Adipocyte (in vitro differentiated cells): ENCODE results near the gene RNFT1.
"Not testable (repeated sequence)": the region's sequence is repeated elsewhere in the genome, so short reads cannot be mapped to it uniquely, and the experiment has no call there.

Experiments
- DNase-seq: peaks from one replicate; pipeline ENCODE4 v3.0.0-alpha.2; 2015; ENCODE audit warnings: low read depth
- H3K27me3 ChIP-seq: replicated peaks from 2 replicates; pipeline ENCODE4 v1.7.0; 2013; ENCODE audit warnings: mild to moderate bottlenecking, low read length, moderate library complexity; ENCODE audit not compliant: control insufficient read depth, insufficient read depth
- H3K36me3 ChIP-seq: 2 replicates; pipeline ENCODE4 v1.7.0; 2013; ENCODE audit warnings: low read length, mild to moderate bottlenecking, moderate library complexity; ENCODE audit not compliant: control insufficient read depth, insufficient read depth, severe bottlenecking
- H3K4me1 ChIP-seq: 2 replicates; pipeline ENCODE4 v1.7.0; 2013; ENCODE audit warnings: mild to moderate bottlenecking, low read length, moderate library complexity; ENCODE audit not compliant: control insufficient read depth, insufficient read depth
- H3K4me3 ChIP-seq: 2 replicates; pipeline ENCODE4 v1.7.0; 2013; ENCODE audit warnings: mild to moderate bottlenecking, low read length, moderate library complexity
- H3K9ac ChIP-seq: 2 replicates; pipeline ENCODE4 v1.7.0; 2013; ENCODE audit warnings: mild to moderate bottlenecking, low read length, moderate library complexity
- H3K9me3 ChIP-seq: 2 replicates; pipeline ENCODE4 v1.7.0; 2013; ENCODE audit warnings: mild to moderate bottlenecking, low read length, moderate library complexity; ENCODE audit not compliant: control insufficient read depth

RNFT1 gene

GRCh38 chr17:59964482-59965328, at the start of gene RNFT1:
RNFT1 (minus strand) TSS chr17:59964740; CDS start chr17:59964663, 77 bp downstream.
- H3K4me1 ChIP-seq, result peaks cover 19% of the 10 kb centered on the region
- H3K9me3 ChIP-seq, result no peaks in the 10 kb centered on the region
- peak within 1 kb of the TSS; percentile 92 for H3K4me3 ChIP-seq
- H3K27me3 ChIP-seq, result no peaks in the 10 kb centered on the region
- H3K9ac ChIP-seq, result peak within 1 kb of the TSS; percentile 99
- H3K36me3 ChIP-seq, result peaks cover 6% of the 10 kb centered on the region
- peak; percentile 97 for DNase-seq

- H3K9me3 ChIP-seq, H3K4me3 ChIP-seq, H3K4me1 ChIP-seq, H3K9ac ChIP-seq, H3K36me3 ChIP-seq, DNase-seq, H3K27me3 ChIP-seq: not testable (repeated sequence)
Observed at GRCh38 chr17:60009326-60009725, 44.8 kb upstream of the RNFT1 start.

- not testable (repeated sequence) for H3K4me1 ChIP-seq, H3K9me3 ChIP-seq, H3K4me3 ChIP-seq, H3K36me3 ChIP-seq, H3K27me3 ChIP-seq, H3K9ac ChIP-seq, DNase-seq
Observed at GRCh38 chr17:60008377-60008776, 43.8 kb upstream of the RNFT1 start.

- H3K9me3 ChIP-seq, result no peaks in the 10 kb centered on the region
- H3K4me3 ChIP-seq, result no peak overlapping the region
- DNase-seq, result no peak
- no peak overlapping the region for H3K9ac ChIP-seq
- H3K36me3 ChIP-seq, result no peaks in the 10 kb centered on the region
- H3K4me1 ChIP-seq, result no peaks in the 10 kb centered on the region
- H3K27me3 ChIP-seq, result peaks cover 4% of the 10 kb centered on the region
Observed at GRCh38 chr17:60006160-60006559, 41.6 kb upstream of the RNFT1 start.

GRCh38 chr17:60004561-60004960, 40.0 kb upstream of the RNFT1 start:
- not testable (repeated sequence) for H3K9ac ChIP-seq, H3K4me1 ChIP-seq, DNase-seq, H3K36me3 ChIP-seq, H3K9me3 ChIP-seq, H3K4me3 ChIP-seq, H3K27me3 ChIP-seq

- H3K27me3 ChIP-seq, H3K36me3 ChIP-seq, H3K9me3 ChIP-seq, H3K9ac ChIP-seq, DNase-seq, H3K4me3 ChIP-seq, H3K4me1 ChIP-seq: not testable (repeated sequence)
Observed at GRCh38 chr17:60002405-60002804, 37.9 kb upstream of the RNFT1 start.

- H3K9me3 ChIP-seq, H3K9ac ChIP-seq, H3K36me3 ChIP-seq, DNase-seq, H3K4me1 ChIP-seq, H3K4me3 ChIP-seq, H3K27me3 ChIP-seq: not testable (repeated sequence)
Observed at GRCh38 chr17:59996608-59997007, 32.1 kb upstream of the RNFT1 start.

- not testable (repeated sequence) for H3K4me3 ChIP-seq
Observed at GRCh38 chr17:59975166-59975565, 10.6 kb upstream of the RNFT1 start.

GRCh38 chr17:59973483-59973882, 8.9 kb upstream of the RNFT1 start:
- not testable (repeated sequence) for H3K4me1 ChIP-seq, H3K27me3 ChIP-seq

More at GRCh38 chr17:59975166-59975565, 10.6 kb upstream of the RNFT1 start:
- not testable (repeated sequence) for H3K9me3 ChIP-seq, H3K4me1 ChIP-seq, DNase-seq, H3K27me3 ChIP-seq, H3K9ac ChIP-seq, H3K36me3 ChIP-seq

GRCh38 chr17:59972778-59973177, 8.2 kb upstream of the RNFT1 start:
- Histone ChIP-seq H3K9me3 (no peaks in the 10 kb centered on the region), H3K27me3 (no peaks in the 10 kb centered on the region), H3K36me3 (no peaks in the 10 kb centered on the region), H3K9ac (no peak overlapping the region), H3K4me1 (no peaks in the 10 kb centered on the region), H3K4me3 (no peak overlapping the region)
- DNase-seq, result peak; percentile 14

More at GRCh38 chr17:59973483-59973882, 8.9 kb upstream of the RNFT1 start:
- not testable (repeated sequence) for H3K9me3 ChIP-seq, H3K9ac ChIP-seq, H3K4me3 ChIP-seq, H3K36me3 ChIP-seq, DNase-seq

- not testable (repeated sequence) for H3K36me3 ChIP-seq, H3K4me1 ChIP-seq, H3K9ac ChIP-seq, H3K4me3 ChIP-seq, H3K27me3 ChIP-seq, H3K9me3 ChIP-seq, DNase-seq
Observed at GRCh38 chr17:59971771-59972170, 7.2 kb upstream of the RNFT1 start.
